Neural cell (in vitro differentiated cells): Measurements from ENCODE around the gene CCNY. TPM values are rescaled to one million over a fixed set of nuclear protein-coding genes. Genes with fewer than 3 reads are reported as not detected.

Source experiments
- H2AFZ ChIP-seq: fragments of 200-600, 300-800 bp; sonication (generic), shearing (Covaris generic); 2 replicates; pipeline ENCODE4 v1.6.0; 2014; ENCODE audit warnings: low read depth, mild to moderate bottlenecking, antibody characterized with exemption, low read length, moderate library complexity
- H3F3A ChIP-seq: fragments of 200-600 bp; shearing (Covaris generic); 2 replicates; pipeline ENCODE4 v1.6.1; 2016; ENCODE audit warnings: mild to moderate bottlenecking, moderate library complexity, mixed read lengths, antibody characterized with exemption, low read length; ENCODE audit not compliant: insufficient read depth, poor library complexity, severe bottlenecking
- H3K27ac ChIP-seq: fragments of 200-600, 300-800 bp; sonication (generic), shearing (Covaris generic); 2 replicates; pipeline ENCODE4 v1.5.1; 2014; ENCODE audit warnings: mild to moderate bottlenecking, low read length, moderate library complexity
- H3K27me3 ChIP-seq: fragments of 300-800, 200-600 bp; sonication (generic), shearing (Covaris generic); 2 replicates; pipeline ENCODE4 v1.6.0; 2014; ENCODE audit warnings: mild to moderate bottlenecking, low read depth, low read length, moderate library complexity; ENCODE audit not compliant: insufficient read depth
- H3K36me3 ChIP-seq: fragments of 300-800, 200-600 bp; sonication (generic), shearing (Covaris generic); 2 replicates; pipeline ENCODE4 v1.5.1; 2014; ENCODE audit warnings: mild to moderate bottlenecking, antibody characterized with exemption, low read length, moderate library complexity; ENCODE audit not compliant: insufficient read depth
- H3K4me2 ChIP-seq: fragments of 300-800, 200-600 bp; sonication (generic), shearing (Covaris generic); 2 replicates; pipeline ENCODE4 v1.6.0; 2014; ENCODE audit warnings: mild to moderate bottlenecking, low read length
- H3K4me3 ChIP-seq: fragments of 300-800, 200-600 bp; sonication (generic), shearing (Covaris generic); 2 replicates; pipeline ENCODE4 v1.5.1; 2014; ENCODE audit warnings: mild to moderate bottlenecking, low read length, moderate library complexity
- H3K79me2 ChIP-seq: fragments of 200-600 bp; shearing (Covaris generic); replicated peaks from 2 replicates; pipeline ENCODE4 v1.6.0; 2014; ENCODE audit warnings: mild to moderate bottlenecking, low read length, moderate library complexity; ENCODE audit not compliant: insufficient read depth
- H3K9ac ChIP-seq: fragments of 300-800, 200-600 bp; sonication (generic), shearing (Covaris generic); 2 replicates; pipeline ENCODE4 v1.6.1; 2016; ENCODE audit warnings: mild to moderate bottlenecking, low read length, mixed read lengths
- H3K9me2 ChIP-seq: fragments of 200-600 bp; shearing (Covaris generic); 2 replicates; pipeline ENCODE4 v1.6.1; 2016; ENCODE audit warnings: mild to moderate bottlenecking, low read length, mixed read lengths; ENCODE audit not compliant: insufficient read depth
- H3K9me3 ChIP-seq: fragments of 200-600, 300-800 bp; sonication (generic), shearing (Covaris generic); 2 replicates; pipeline ENCODE4 v1.6.1; 2016; ENCODE audit warnings: mild to moderate bottlenecking, mixed run types, low read length, moderate library complexity, mixed read lengths
- H4K20me1 ChIP-seq: fragments of 200-600 bp; shearing (Covaris generic); 2 replicates; pipeline ENCODE4 v1.6.1; 2016; ENCODE audit warnings: mild to moderate bottlenecking, mixed run types; ENCODE audit not compliant: insufficient read depth
- CTCF ChIP-seq: fragments of 450-650 bp; IDR thresholded peaks from 2 replicates; pipeline ENCODE4 v1.5.1; 2014; ENCODE audit warnings: antibody characterized with exemption, mild to moderate bottlenecking, moderate library complexity; ENCODE audit not compliant: poor library complexity, severe bottlenecking
- EP300 ChIP-seq: fragments of 450-650 bp; conservative IDR thresholded peaks from 2 replicates; pipeline ENCODE4 v1.6.1; 2014; ENCODE audit warnings: antibody characterized with exemption, mild to moderate bottlenecking, moderate library complexity; ENCODE audit not compliant: poor library complexity, severe bottlenecking
- EZH2 ChIP-seq: fragments of 200-600, 300-800 bp; shearing (Covaris generic), sonication (generic); IDR thresholded peaks from 2 replicates; pipeline ENCODE4 v1.6.1; 2014; ENCODE audit warnings: antibody characterized with exemption, low read length, borderline replicate concordance, mild to moderate bottlenecking; ENCODE audit not compliant: insufficient read depth, poor library complexity, severe bottlenecking
- MXI1 ChIP-seq: fragments of 450-650 bp; conservative IDR thresholded peaks from 2 replicates; pipeline ENCODE4 v1.6.1; 2014; ENCODE audit warnings: antibody characterized with exemption, mild to moderate bottlenecking; ENCODE audit not compliant: poor library complexity, severe bottlenecking
- POLR2AphosphoS5 ChIP-seq: IDR thresholded peaks from 2 replicates; pipeline ENCODE4 v1.6.1; 2012
- RAD21 ChIP-seq: fragments of 450-650 bp; conservative IDR thresholded peaks from 2 replicates; pipeline ENCODE4 v1.6.1; 2014; ENCODE audit warnings: antibody characterized with exemption, mild to moderate bottlenecking, moderate library complexity
- REST ChIP-seq: IDR thresholded peaks from 2 replicates; pipeline ENCODE4 v1.6.1; 2012; ENCODE audit warnings: borderline replicate concordance
- SMC3 ChIP-seq: fragments of 450-650 bp; conservative IDR thresholded peaks from 2 replicates; pipeline ENCODE4 v1.6.1; 2014; ENCODE audit warnings: antibody characterized with exemption, mild to moderate bottlenecking, moderate library complexity; ENCODE audit not compliant: poor library complexity
- TAF1 ChIP-seq: IDR thresholded peaks from 2 replicates; pipeline ENCODE4 v1.6.1; 2012; ENCODE audit warnings: low read depth
- polyA plus RNA-seq: library from polyadenylated mRNA; depleted of rRNA; stranded (reverse); fragments of >200 nt; gene quantifications from 2 replicates; pipeline ENCODE4 v1.2.3, GENCODE V29; 2014

Gene CCNY
- polyA plus RNA-seq, 1 donor from 2014 or later: 36.4 TPM

- no peaks in the 10 kb centered on the region for H3K9me3 ChIP-seq
- no peaks in the 10 kb centered on the region for H4K20me1 ChIP-seq
- no peaks in the 10 kb centered on the region for H3K27me3 ChIP-seq
- no peak overlapping the region for H3K4me3 ChIP-seq
- no peak for TF ChIP-seq SMC3
- no peak for TF ChIP-seq EZH2
- no peak for TF ChIP-seq RAD21
- TF ChIP-seq POLR2AphosphoS5: no peak
- no peak for TF ChIP-seq REST
- no peak for TF ChIP-seq EP300
- no peak for TF ChIP-seq CTCF
- TF ChIP-seq MXI1: no peak
- TF ChIP-seq TAF1: no peak
- no peaks in the 10 kb centered on the region for H3K9me2 ChIP-seq
- H3K27ac ChIP-seq: no peak overlapping the region
- H3K9ac ChIP-seq: no peak overlapping the region
- H3F3A ChIP-seq: no peaks in the 10 kb centered on the region
- H3K79me2 ChIP-seq: peaks cover 32% of the 10 kb centered on the region
- H2AFZ ChIP-seq: no peak overlapping the region
- no peaks in the 10 kb centered on the region for H3K36me3 ChIP-seq
- H3K4me2 ChIP-seq: no peak overlapping the region
Measured at GRCh38 chr10:35440016-35440415, 103.7 kb downstream of the CCNY start.

- Histone ChIP-seq H3K9me3 (no peaks in the 10 kb centered on the region), H3K36me3 (no peaks in the 10 kb centered on the region), H3K27me3 (no peaks in the 10 kb centered on the region), H3K79me2 (peaks cover 31% of the 10 kb centered on the region), H3F3A (no peaks in the 10 kb centered on the region), H2AFZ (no peak overlapping the region), H4K20me1 (no peaks in the 10 kb centered on the region), H3K9ac (no peak overlapping the region), H3K4me3 (no peak overlapping the region), H3K4me2 (no peak overlapping the region), H3K27ac (no peak overlapping the region), H3K9me2 (no peaks in the 10 kb centered on the region)
- TF ChIP-seq REST (no peak), RAD21 (no peak), EP300 (no peak), CTCF (no peak), SMC3 (no peak), MXI1 (no peak), EZH2 (no peak), POLR2AphosphoS5 (no peak), TAF1 (no peak)
Measured at GRCh38 chr10:35442028-35442427, 105.7 kb downstream of the CCNY start.
